Measurements from ENCODE around the gene ADAMTS9. TPM values are rescaled to one million over a fixed set of nuclear protein-coding genes. Genes with fewer than 3 reads are reported as not detected.

Gene ADAMTS9
- total and polyA plus RNA-seq, 9 of the 15 experiments (the other 6 are each of a cell fraction or from before 2014, with no cell fraction given) = 0.05 to 0.32 (median 0.13) TPM; not detected in 2

DNA sequence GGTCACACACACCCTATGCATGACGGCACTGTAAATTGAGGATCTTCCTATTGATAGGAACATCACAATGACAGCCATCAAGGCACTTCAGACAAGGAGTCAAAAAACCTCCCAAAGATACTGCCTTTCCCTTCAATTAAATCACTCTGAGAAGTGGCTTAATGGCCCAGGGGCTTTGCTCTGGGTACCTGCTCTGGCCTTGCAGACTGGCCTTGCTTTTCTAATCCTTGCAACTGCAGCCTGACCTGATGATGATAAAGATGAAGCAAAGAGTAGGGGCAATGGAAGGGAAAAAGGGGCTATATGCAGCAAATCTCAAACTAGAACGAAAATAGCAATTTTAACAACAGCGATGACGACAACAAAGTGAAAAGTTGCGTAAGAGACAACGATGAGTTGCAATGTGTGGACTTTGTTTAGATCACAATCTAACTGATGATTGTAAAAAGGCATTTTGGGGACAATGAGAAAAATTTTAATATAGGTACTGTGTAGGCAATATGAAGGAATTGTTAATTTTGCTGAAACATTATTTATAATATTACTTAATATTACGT lies 14.6 kb downstream of the ADAMTS9 start:
- ChIA-PET POLR2A (no interaction called here), CTCF (ENCODE audit: low intra/inter-chr PET ratio) (no interaction called here)
- Histone ChIP-seq H3K4me2 (ENCODE audit: insufficient read depth, low read length) (no peak overlapping the region), H3K4me3 (no peak overlapping the region), H3K79me2 (ENCODE audit: control insufficient read depth, insufficient read depth, low read length) (no peaks in the 10 kb centered on the region), H3K36me3 (ENCODE audit: control insufficient read depth, insufficient read depth, low read length) (no peaks in the 10 kb centered on the region), H3K9me1 (ENCODE audit: control insufficient read depth, insufficient read depth, low read length) (no peaks in the 10 kb centered on the region), H3K9ac (ENCODE audit: insufficient read depth in 1 of 2, low read depth in 2 of 2, low read length in 2 of 2) (no peak overlapping the region), H4K20me1 (replicated peaks; ENCODE audit: control insufficient read depth, insufficient read depth, low read length) (no peaks in the 10 kb centered on the region), H2AFZ (ENCODE audit: low read depth, low read length) (no peak overlapping the region), H3K27me3 (ENCODE audit: control insufficient read depth in 2 of 2, insufficient read depth in 2 of 2, low read length in 2 of 2) (no peaks in the 10 kb centered on the region; a peak in 1 of 5 replicates), H3K27ac (ENCODE audit: extremely low read depth, low read depth, low read length) (no peak overlapping the region), H3K4me1 (replicated peaks in 1 of 2; ENCODE audit: control insufficient read depth in 2 of 2, insufficient read depth in 2 of 2, low read length in 2 of 2) (no peaks in the 10 kb centered on the region), H3K9me3 (replicated peaks; ENCODE audit: control insufficient read depth, insufficient read depth, low read depth, low read length) (no peaks in the 10 kb centered on the region)
- TF ChIP-seq CEBPG (CRISPR knock-in tag; IDR thresholded peaks at IDR 0.05) (peak; percentile 57; the same call in 1 of the 2 replicates), CEBPG (tag; conservative IDR thresholded peaks at IDR 0.05 in 1 of 2, IDR thresholded peaks at IDR 0.05 in 1 of 2) (peak; percentile 47 to 59; a peak in 2 of 4 replicates), ESRRA (IDR thresholded peaks at IDR 0.05; ENCODE audit: borderline replicate concordance, low read depth) (no peak), PURB (CRISPR knock-in tag; IDR thresholded peaks at IDR 0.05; ENCODE audit: low read depth) (no peak), ZBTB11 (CRISPR knock-in tag; IDR thresholded peaks at IDR 0.05) (0 out of 6 replicates have a peak, but pooled peaks of 1 of the 3 experiments have one; percentile 48), CEBPB (tag; IDR thresholded peaks at IDR 0.05) (peak; percentile 71), PCBP1 (IDR thresholded peaks at IDR 0.05; ENCODE audit: low read depth, low read length, poor library complexity, severe bottlenecking) (no peak)
- BruUV-seq (replicated peaks) = no TSS peak
- WGBS (ENCODE audit: insufficient coverage, low coverage, missing lambda C conversion rate) = 17% methylated on average over 7 of the region's 7 CpGs
- ATAC-seq (no peak), DNase-seq (ENCODE audit: extremely low read depth in 1 of 4, low spot score in 3 of 4) (no peak), FAIRE-seq (no peak)
- intact Hi-C loops (cut with micrococcal nuclease) (no loop called here), in situ Hi-C loops (cut with MboI) (no loop called here)

All from K562 (cell line).